Esophagus muscularis mucosa (tissue), 4 donors: ENCODE data around the gene EEIG2. TPM values are rescaled to one million over a fixed set of nuclear protein-coding genes. Genes with fewer than 3 reads are reported as not detected.
"Not testable (repeated sequence)": the region's sequence is repeated elsewhere in the genome, so short reads cannot be mapped to it uniquely, and the experiment has no call there.

ENCODE experiments used
- DNase-seq: peaks from one replicate; pipeline ENCODE4 v3.0.0-alpha.2; 2017; ENCODE audit errors: extremely low spot score
- H3K27ac ChIP-seq, 4 donors: fragments of 200-600 bp; sonication (generic); replicated peaks in 1 of 4; 1 replicate in 3 of 4; 2 replicates in 1 of 4; pipeline ENCODE4 v1.5.1; 2016 to 2019; ENCODE audit warnings: mild to moderate bottlenecking in 1 of 4
- H3K27me3 ChIP-seq, 4 donors: fragments of 200-600 bp; sonication (generic); one replicate each; pipeline versions ENCODE4 v1.5.1 to v1.6.0; 2016 to 2019
- H3K36me3 ChIP-seq, 4 donors: fragments of 200-600 bp; sonication (generic); one replicate each; pipeline ENCODE4 v1.5.1; 2016 to 2019
- H3K4me1 ChIP-seq, 4 donors: fragments of 200-600 bp; sonication (generic); one replicate each; pipeline ENCODE4 v1.5.1; 2016 to 2019
- H3K4me3 ChIP-seq, 4 donors: fragments of 200-600 bp; sonication (generic); 1 replicate in 2 of 4; 2 replicates in 2 of 4; pipeline ENCODE4 v1.5.1; 2016 to 2019; ENCODE audit warnings: mild to moderate bottlenecking in 4 of 4, moderate library complexity in 1 of 4
- H3K9me3 ChIP-seq, 4 donors: fragments of 200-600 bp; sonication (generic); 1 replicate in 3 of 4; 2 replicates in 1 of 4; pipeline ENCODE4 v1.5.1; 2016 to 2019
- CTCF ChIP-seq, 3 experiments: fragments of 200-600 bp in 2 of 3; fragments of 450-650 bp in 1 of 3; sonication (generic) in 2 of 3; IDR thresholded peaks; one replicate each; pipeline ENCODE4 v1.5.1; 2017 to 2019; ENCODE audit warnings: antibody characterized with exemption in 3 of 3, mild to moderate bottlenecking in 2 of 3, moderate library complexity in 1 of 3
- EP300 ChIP-seq: sonication (generic); formaldehyde crosslinking; IDR thresholded peaks from one replicate; pipeline ENCODE4 v1.6.1; 2017; ENCODE audit warnings: antibody characterized with exemption
- POLR2A ChIP-seq: fragments of 450-650 bp; IDR thresholded peaks from one replicate; pipeline ENCODE4 v1.6.1; 2017; ENCODE audit warnings: antibody characterized with exemption, moderate library complexity, mild to moderate bottlenecking, low read depth
- POLR2AphosphoS5 ChIP-seq, 2 donors: sonication (generic); formaldehyde crosslinking; IDR thresholded peaks; one replicate each; pipeline ENCODE4 v1.6.1; 2017; ENCODE audit warnings: antibody characterized with exemption in 2 of 2
- WGBS: methylation state at CpG from one replicate; pipeline ENCODE4 v1.1.5; 2018; 5-methylcytosine and 5-hydroxymethylcytosine counted together
- intact Hi-C: fragments of 100-400 bp; cut with DNase I; formaldehyde crosslinking; loops from one replicate; pipeline ENCODE4 v1.15.1; 2023
- total RNA-seq, 4 donors: library from RNA; depleted of rRNA; stranded (reverse); fragments of >200 nt; gene quantifications; one replicate each; pipeline versions ENCODE4 v1.1.0 to v1.2.1, GENCODE V29; 2016

Gene EEIG2
- total RNA-seq, 4 donors from 2014 or later, result 11.6 to 17.2 (median 14.4) TPM

GRCh38 chr1:108537976-108538375, 21.9 kb upstream of the EEIG2 start:
- TF ChIP-seq POLR2A (no peak), POLR2AphosphoS5 (IDR thresholded peaks at IDR 0.05) (no peak), EP300 (no peak), CTCF (IDR thresholded peaks at IDR 0.05) (no peak)
- no peaks in the 10 kb centered on the region for H3K9me3 ChIP-seq
- H3K36me3 ChIP-seq, result no peaks in the 10 kb centered on the region
- H3K4me3 ChIP-seq, result no peak overlapping the region
- WGBS, result 52% methylated on average over 1 of the region's 1 CpG
- H3K27ac ChIP-seq, result no peak overlapping the region
- H3K27me3 ChIP-seq, result no peaks in the 10 kb centered on the region
- no peaks in the 10 kb centered on the region for H3K4me1 ChIP-seq
- no peak for DNase-seq
- intact Hi-C loops, result no loop called here

- H3K27me3 ChIP-seq, result no peaks in the 10 kb centered on the region
- no peak for DNase-seq
- intact Hi-C loops, result no loop called here
- 93% methylated on average over 1 of the region's 1 CpG for WGBS
- no peak overlapping the region for H3K4me3 ChIP-seq
- TF ChIP-seq CTCF (IDR thresholded peaks at IDR 0.05) (no peak), POLR2A (no peak), POLR2AphosphoS5 (IDR thresholded peaks at IDR 0.05) (no peak), EP300 (no peak)
- no peaks in the 10 kb centered on the region for H3K9me3 ChIP-seq
- H3K4me1 ChIP-seq, result no peaks in the 10 kb centered on the region
- no peaks in the 10 kb centered on the region for H3K36me3 ChIP-seq
- no peak overlapping the region for H3K27ac ChIP-seq
These were observed 18.9 kb upstream of the EEIG2 start for GRCh38 chr1:108540977-108541376.

GRCh38 chr1:108541861-108542260, 18.0 kb upstream of the EEIG2 start:
- intact Hi-C loops, result no loop called here
- Histone ChIP-seq H3K36me3 (no peaks in the 10 kb centered on the region), H3K4me1 (no peaks in the 10 kb centered on the region), H3K4me3 (no peak overlapping the region), H3K27ac (no peak overlapping the region), H3K9me3 (no peaks in the 10 kb centered on the region), H3K27me3 (no peaks in the 10 kb centered on the region)
- 55% methylated on average over 2 of the region's 2 CpGs for WGBS
- no peak for DNase-seq
- no peak for TF ChIP-seq POLR2A
- no peak for TF ChIP-seq EP300
- TF ChIP-seq CTCF (IDR thresholded peaks at IDR 0.05), result no peak
- TF ChIP-seq POLR2AphosphoS5 (IDR thresholded peaks at IDR 0.05), result no peak

- H3K9me3 ChIP-seq, H3K27me3 ChIP-seq, H3K4me1 ChIP-seq, H3K4me3 ChIP-seq, H3K36me3 ChIP-seq, H3K27ac ChIP-seq, intact Hi-C loops, DNase-seq: not testable (repeated sequence)
- WGBS, result 100% methylated on average over 4 of the region's 4 CpGs
These were observed 12.4 kb upstream of the EEIG2 start for GRCh38 chr1:108547493-108547892.

- Histone ChIP-seq H3K27me3 (no peaks in the 10 kb centered on the region), H3K4me3 (no peak overlapping the region), H3K9me3 (no peaks in the 10 kb centered on the region), H3K4me1 (no peaks in the 10 kb centered on the region), H3K27ac (no peak overlapping the region), H3K36me3 (no peaks in the 10 kb centered on the region)
- TF ChIP-seq POLR2A (no peak), CTCF (IDR thresholded peaks at IDR 0.05) (no peak), EP300 (no peak), POLR2AphosphoS5 (IDR thresholded peaks at IDR 0.05) (no peak)
- no peak for DNase-seq
- intact Hi-C loops, result no loop called here
- WGBS, result 84% methylated on average over 2 of the region's 2 CpGs
These were observed 8.6 kb upstream of the EEIG2 start for GRCh38 chr1:108551137-108551862.
